Activated CD8-positive, alpha-beta memory T cell treated with anti-CD3 and anti-CD28 coated beads for 24 hours (primary cell): ENCODE data around the gene CD84.
"Not testable (repeated sequence)": the region's sequence is repeated elsewhere in the genome, so short reads cannot be mapped to it uniquely, and the experiment has no call there.

Experiments
- DNase-seq: peaks from one replicate; pipeline ENCODE4 v3.0.0-alpha.2; 2020

Gene CD84

GRCh38 chr1:160608941-160609340 lies 29.6 kb upstream of the CD84 start:
- no peak for DNase-seq

GRCh38 chr1:160608514-160608913 lies 29.2 kb upstream of the CD84 start:
- DNase-seq = no peak

DNA sequence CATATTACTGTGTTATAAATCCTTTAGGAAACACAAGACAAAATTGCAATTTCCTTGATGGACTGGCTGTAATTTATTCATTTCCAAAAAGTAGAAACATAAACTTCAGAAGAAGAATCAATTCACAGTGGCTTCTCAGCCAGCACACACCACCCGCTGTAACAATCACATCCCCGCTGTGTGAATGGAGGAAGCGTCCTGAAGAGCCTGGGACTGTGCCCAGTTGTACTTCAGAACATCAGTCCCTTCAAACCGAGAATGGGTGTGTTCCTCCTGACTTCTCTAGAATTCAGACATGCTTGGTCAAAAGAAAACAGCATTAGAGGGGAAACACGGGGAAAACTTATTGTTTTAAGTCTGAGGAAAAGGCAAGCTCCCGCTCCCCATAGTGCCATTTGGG lies 28.8 kb upstream of the CD84 start:
- DNase-seq = no peak

DNA sequence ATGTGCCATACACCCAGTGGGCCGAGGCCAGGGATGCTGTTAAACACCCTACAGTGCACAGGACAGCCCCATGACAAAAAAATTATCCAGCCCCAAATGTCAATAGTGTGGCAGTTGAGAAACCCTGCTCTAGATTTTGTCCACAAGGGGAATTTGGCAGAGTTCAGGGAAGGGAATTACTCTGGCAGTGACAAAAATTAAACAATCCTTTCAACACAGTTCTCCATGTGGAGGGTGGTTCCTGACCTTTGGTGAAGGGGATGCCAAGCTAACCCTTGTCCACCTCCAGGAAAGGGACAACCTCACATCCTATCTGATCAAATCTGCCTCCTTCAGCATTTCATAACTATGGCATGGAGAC lies 28.4 kb upstream of the CD84 start:
- no peak for DNase-seq

DNA sequence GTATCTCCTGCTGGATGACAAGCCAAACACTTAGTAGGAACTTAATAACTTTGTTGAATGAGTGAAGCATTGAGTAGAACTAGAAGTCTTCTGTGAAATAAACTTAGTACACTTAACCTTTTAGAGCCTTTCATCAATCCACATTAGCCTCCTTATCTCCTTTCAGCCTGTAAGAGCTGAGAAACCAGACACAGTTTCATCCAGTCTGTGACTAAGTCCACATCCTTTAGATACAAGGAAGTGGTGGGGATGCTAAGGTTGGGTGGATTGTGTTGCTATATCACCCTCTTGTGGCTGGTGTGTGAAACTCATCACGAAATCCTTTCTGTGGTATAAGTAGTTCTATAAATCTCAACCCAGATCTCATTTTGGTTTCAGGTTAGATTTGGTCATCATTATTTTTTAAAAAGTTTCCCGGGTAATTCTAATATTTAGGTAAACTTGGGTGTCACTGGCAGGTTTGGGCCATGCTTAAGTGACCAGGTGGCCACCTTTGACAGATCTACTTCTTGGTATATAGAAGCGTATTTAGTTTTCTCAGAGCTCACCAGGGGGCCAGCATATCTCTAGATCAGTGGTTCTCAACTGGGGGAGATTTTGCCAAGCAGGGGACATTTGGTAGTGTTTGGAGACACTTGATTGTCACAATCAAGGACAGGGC lies 27.8 kb upstream of the CD84 start:
- DNase-seq = no peak

- no peak for DNase-seq
Measured at GRCh38 chr1:160606611-160607010, 27.3 kb upstream of the CD84 start.

DNA sequence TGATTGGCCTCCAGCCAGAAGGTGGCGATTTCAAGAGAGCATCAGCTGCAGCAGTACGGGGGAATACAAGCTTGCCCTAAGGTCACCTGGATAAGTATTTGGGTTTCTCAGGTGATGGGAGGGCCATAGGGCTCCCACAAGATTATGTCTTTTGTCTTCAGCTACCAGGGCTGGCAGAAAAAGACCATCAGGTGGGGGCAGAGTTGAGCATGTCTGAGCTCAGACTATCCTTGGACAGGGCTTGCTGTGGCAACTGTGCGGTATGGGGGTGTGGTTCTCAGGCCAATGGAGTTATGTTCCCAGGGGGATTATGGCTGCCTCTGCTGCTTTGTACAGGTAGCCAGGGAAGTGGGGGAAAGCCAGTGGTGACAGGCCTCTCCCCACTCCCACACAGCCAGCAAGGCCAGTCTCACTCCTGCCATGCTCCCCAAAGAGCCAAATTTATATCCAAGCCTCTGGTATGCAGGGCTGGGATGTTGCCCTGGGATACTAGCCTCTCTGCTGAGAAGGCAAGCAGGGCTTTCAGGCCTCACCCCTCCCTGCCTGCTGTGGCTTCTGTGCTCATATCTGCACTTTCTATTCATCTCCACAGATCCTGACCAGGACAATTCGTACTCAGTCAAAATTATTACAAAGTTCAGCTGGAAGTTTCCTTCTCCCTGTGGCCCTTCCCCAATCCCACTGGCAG lies 26.6 kb upstream of the CD84 start:
- no peak for DNase-seq

GRCh38 chr1:160605205-160605604 lies 25.9 kb upstream of the CD84 start:
- DNase-seq = no peak

DNA sequence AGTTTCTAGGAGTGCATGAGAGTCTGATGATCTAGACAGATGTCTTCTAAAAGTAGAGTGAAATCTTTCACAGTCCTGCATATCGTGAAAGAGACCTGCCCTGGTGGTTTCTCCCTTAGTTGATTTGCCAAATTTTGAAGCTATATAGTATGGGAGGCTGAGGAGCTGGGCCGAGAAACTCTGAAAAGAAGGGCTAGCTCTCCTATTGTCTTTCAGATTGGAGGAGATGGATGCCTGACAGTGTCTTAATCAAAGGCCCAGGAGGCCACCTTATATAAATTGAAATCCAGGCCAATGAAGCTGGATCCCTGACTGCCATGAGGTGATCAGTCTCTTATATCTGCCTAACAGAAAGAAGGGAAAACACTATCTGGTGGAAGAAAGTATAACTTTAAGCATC lies 18.4 kb upstream of the CD84 start:
- no peak for DNase-seq

DNA sequence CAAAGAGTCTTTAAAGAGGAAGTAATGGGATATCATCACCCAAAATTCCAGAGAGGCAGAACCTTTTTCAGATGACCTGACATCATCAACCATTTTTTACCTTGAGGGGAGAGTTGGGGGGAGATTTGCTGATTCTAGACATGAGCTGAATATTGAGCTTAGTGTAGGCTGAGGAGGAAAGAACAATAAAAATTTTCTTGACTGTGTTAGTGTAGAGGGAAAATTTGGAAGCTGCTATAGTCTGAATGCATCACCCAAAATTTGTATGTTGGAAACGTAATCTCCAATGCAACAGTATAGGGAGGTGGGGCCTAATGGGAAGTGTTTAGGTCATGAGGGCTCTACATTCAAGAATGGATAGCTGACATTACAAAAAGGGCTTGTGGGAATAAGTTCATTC lies 17.8 kb upstream of the CD84 start:
- DNase-seq = no peak

DNA sequence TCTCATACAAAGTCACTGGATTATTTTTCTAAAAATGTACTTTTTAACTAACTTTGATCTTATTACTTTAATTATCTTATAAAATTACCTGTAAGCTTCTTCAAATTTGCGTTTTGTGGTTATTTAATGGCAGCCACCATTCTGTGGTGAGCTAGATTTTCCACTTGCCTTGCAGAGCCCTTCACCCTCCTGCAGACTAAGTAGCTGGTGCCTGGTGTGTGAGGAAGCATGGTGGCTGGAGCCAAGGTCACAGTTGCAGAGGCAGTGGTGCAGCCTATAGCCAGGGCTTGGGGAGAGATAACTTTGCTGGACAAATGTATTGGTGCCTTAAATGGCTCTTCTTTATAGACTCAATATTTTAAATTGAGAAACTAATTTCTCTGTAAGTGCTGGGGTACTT lies 11.2 kb upstream of the CD84 start:
- no peak for DNase-seq

DNA sequence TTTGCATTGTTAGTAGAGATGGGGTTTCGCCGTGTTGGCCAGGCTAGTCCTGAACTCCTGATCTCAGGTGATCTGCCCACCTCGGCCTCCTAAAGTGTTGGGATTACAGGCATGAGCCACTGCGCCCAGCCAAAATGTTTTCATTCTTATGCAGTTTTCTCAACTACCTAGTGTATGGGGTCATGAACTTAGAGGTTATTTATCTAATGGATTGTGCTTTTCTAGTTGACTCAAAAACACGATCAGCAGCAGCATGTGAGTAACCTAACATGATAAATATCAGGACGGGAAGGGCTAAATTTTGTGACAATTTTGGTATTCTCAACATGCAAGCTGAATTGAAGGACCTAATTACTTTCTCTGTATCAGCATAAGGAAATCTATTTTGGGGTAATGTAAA lies 9.2 kb upstream of the CD84 start:
- no peak for DNase-seq

DNA sequence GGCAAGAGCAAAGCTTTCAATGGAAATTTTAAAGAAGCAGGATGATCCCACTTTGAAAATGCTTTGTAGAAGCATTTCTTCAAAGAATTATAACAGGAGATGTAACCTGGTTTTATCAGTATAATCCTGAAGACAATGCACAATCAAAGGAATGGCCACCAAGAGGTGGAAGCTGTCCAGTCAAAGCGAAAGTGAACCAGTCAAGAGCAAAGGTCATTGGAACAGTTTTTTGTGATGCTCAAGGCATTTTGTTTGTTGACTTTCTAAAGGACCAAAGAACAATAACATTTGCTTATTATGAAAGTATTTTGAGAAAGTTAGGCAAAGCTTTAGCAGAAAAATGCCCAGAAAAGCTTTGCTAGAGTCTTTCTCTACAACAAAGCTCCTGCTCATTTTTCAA lies 5.5 kb upstream of the CD84 start:
- DNase-seq = no peak

GRCh38 chr1:160582976-160583375 lies 3.7 kb upstream of the CD84 start:
- not testable (repeated sequence) for DNase-seq

- no peak for DNase-seq
Measured at GRCh38 chr1:160581961-160582360, 2.7 kb upstream of the CD84 start.

- DNase-seq = no peak
Measured at GRCh38 chr1:160580221-160580812, 1.0 kb upstream of the CD84 start.

DNA sequence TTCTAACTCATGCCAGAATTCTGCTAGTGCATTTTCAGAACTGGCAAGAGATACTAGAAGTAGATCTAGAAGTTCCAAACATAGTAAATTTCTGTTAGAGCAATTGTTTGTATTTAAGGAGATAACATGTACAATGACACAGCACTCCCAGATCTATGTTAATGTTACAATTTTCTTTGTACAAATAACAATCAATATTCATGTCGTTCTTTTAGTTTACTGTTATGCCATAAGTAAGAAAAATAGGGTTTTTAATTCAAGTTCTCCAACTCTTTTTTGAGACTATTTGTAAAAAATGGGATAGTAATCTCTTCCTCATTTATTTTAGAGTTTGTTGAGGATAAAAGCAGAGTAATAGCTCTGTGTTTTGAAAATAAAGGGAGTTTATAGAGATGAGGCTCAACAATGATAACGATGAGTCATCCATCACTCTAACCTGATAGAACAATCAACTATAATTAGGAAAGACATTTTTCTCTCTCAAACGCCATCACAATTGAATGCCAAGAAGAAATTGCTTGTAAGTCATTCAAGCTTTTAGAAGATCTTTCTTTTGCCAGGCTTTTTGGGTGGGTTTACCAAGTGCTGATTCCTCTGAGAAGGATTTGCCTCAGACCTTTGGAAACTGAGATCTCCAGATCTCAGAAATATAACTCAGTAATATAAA lies 638 bp downstream of the CD84 start:
- no peak for DNase-seq

GRCh38 chr1:160578175-160578524 lies 1.1 kb downstream of the CD84 start:
- DNase-seq = no peak

DNA sequence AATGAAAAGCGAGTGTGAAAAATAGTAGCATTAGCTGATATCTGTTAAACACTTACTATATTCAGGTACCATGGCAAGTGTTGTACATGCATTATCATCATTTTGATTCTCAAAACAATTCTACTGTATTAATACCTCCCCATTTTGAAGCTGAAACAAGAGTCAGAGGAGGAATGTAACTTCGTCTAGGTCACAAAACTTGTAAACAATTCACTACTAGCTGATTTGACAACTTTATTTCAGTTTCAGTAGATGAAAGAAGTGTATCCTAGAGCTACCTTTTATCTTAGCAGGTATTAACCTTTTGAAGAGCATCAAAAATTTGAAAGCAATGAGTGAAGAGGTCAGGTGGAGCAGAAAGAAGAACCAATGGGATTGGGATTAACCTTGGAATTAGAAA lies 1.6 kb downstream of the CD84 start:
- no peak for DNase-seq

DNA sequence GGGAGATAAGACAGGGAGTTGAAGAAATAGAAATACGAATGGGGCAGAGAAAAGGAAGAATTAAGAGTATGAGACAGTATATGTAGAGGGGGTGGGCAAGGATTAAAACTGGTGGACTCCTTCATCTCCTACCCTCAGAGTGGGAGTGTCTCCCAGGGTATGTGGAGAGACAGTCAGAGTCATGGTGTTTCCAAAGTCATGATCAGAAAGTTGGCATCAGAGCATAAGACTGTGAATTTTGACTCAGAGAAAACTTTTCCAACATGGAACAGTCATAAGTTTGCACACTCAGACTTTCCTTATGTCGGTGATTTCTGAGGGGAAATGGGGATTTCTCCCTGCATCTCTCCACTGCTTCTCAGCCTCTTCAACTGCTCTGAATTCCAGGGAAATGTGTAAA lies 2.4 kb downstream of the CD84 start:
- no peak for DNase-seq

DNA sequence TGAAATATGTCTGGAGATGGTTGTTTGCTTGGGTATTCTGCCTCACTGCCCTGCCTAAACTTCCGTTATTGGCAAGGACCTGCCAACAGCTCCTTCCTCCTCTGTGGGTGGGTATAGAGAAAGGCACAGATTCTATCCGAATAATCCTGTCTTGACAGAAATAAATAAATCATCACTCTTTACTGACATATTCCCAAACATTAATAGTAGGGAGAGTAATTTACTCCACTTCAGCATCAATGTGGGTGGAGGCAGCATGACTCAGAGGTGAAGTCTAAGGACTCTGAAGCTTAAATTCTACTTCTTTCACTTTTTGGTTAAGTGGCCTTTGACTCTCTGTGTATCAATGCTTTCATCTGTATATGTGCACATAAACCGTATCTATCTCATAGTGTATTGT lies 2.9 kb downstream of the CD84 start:
- no peak for DNase-seq

DNA sequence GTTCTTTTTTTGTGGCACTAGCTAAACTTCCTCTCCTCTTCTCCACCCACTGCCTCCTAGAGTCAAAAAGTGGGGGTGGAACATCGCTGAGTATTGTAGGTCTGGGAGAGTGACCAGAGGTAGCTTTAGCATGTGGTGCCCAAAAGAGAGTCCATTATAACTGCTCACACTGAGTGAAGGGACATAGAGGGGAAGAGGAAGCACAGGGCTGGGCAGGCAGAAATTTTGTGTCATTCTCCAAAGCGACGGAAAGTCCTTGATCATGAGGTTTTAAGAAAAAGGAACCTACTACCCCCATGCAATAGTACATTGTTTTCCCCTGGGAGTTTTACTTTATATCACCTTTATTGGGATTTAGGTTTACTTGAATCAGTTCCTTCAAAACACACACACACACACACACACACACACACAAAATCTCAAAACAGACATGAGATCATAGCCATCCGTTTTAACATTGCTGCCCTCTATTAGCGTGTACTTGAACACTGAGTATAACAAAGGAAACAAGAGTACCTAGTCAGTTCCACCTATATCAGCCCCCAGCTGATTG lies 4.1 kb downstream of the CD84 start:
- DNase-seq = no peak

DNA sequence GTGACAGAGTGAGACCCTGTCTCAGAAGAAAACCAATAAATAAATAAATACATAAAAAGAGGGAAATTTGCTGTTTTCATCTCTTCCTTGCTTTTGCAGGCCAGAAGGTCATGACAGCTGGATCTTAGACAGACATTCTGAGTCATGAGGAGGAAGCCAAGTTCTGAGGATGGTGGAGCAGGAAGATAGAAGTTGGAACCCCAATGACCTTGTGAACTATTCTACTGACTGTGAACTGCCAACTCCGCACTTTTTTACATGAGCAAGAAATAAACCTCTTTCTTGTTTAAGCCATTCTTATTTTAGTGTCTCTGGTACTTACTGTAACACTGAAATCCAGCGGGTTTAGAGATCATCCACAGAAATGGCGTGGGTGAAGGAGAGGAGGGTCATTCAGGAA lies 8.5 kb downstream of the CD84 start:
- no peak for DNase-seq

- no peak for DNase-seq
Measured at GRCh38 chr1:160569806-160570205, 9.5 kb downstream of the CD84 start.
